Inferior parietal cortex (tissue), 1 donor: ENCODE data around the gene EFCAB6.

ENCODE experiments used
- DNase-seq: peaks from one replicate; pipeline ENCODE4 v3.0.0-alpha.2; 2016; ENCODE audit errors: extremely low spot score

The EFCAB6 gene

DNA sequence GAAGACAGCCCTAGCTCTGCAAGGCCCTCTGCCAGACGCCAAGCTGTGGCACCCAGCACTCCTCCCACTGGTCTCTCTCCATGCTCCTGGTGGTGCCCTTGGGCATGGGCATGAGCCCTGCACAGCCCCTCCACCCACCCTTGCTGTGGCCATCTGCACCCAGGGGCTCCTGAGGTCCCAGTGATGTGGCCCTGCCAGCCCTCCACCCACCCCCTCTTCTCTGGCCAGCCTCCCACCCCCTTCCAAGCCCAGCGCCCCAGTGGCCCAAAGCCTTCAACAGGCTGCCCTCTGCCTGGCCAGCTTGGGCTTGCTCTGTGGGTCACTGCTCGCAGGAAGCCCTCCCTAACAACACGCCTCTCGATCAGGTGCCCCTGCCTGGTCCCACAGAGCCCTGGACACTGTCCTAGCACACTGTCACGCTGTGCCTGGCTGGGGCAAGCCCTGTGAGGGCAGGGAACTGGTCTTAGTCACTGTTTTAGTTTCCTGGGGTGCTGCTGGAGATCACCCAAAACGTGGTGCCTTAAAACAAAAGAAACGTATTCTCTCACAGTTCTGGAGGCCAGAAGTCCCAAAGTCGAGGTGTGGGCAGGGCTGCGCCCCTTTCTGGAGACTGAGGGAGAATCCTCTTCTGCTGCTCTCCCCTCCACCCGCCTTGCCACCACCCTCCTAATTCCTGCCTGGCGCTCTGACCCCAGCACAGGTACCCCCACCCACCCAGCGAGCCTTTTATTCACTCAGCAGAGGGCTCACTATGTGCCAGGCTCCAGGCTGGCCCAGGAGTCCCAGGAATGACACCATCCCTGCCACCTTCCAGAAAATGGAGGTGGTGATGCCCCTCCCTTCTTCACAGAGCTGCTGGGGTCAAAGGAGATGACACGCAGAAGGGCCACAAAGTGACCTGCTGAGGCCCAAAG, 35.5 kb upstream of the EFCAB6 start:
- DNase-seq: no peak

DNA sequence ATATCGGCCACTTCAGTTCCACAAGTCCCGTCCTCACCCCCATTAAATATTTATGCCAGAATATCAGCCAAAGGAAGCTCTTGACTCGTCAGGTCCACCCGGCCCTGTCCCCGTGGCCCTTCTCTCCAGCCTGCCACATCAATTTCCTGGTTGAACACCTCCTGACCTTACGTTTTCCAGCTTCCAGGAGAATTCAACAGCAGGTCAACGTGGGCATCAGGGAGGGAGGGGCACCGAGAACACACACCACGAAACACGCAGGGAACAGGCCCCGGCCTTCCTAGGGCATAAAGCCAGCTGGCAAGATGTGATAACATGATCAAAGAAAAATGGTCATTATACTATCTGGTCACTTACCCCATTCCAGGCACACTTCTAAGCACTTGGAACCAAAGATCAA, 34.9 kb upstream of the EFCAB6 start:
- DNase-seq: no peak

DNA sequence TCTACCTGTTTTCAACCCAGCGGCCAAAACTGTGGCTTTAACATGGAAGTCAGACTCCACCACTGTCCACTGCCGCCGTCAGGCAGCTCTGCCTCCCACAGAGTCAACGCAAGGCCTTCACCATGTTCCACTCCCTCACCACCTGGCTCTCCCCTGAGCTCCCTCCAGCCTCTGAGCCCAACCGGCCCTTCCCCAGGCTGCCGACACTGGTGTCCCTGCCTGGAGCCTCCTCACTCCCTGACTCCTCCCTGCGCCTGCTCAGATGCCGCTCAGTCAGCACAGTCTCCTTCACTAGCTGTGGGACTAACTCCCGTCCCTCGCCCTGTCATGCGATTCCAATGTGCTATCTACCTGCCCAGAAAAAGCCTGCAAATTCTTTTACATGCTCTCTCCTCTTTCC, 33.9 kb upstream of the EFCAB6 start:
- DNase-seq: no peak

GRCh38 chr22:43844560-43845545, 32.7 kb upstream of the EFCAB6 start:
- no peak for DNase-seq

- DNase-seq: no peak
Observed at GRCh38 chr22:43843783-43844530, 31.9 kb upstream of the EFCAB6 start.

DNA sequence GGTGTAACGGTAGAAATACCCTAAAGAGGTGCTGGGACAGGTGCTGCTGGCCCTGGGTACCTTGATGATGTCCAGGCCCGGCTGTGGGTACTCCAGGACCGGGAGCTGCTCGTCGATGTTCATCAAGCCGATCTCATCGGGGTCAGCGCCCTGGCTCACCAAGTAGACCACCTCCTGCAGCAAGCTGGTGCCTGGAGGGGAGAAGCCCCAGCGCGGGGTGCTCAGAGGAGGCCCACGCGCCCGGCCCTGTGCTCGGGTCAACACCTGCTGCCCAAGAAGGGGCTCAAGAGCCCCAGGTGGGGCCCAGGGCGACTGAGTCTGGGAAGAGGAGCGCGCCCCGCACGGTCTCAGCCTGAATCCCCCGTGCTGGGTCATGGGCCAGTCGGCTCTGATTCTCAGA, 29.6 kb upstream of the EFCAB6 start:
- no peak for DNase-seq

DNA sequence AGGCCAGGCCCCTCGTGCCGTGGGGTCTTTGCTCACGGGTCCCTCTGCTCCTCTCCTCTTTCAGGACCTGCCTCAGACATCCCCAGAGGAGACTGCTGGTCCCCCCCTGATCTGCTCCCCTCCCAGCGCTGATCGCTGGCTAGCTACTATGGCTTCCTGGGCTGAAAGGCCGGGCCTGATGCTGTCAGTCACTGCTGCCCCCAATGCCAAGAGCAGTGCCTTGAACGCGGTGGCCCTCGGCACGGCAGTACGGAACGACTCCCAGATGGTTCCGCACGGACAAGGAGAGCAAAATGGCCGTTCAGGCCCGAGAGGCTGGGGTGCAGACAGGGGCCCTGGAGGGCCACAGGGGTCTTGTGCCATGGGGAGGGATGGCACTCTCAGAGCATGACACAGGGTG, 28.7 kb upstream of the EFCAB6 start:
- DNase-seq: no peak

DNA sequence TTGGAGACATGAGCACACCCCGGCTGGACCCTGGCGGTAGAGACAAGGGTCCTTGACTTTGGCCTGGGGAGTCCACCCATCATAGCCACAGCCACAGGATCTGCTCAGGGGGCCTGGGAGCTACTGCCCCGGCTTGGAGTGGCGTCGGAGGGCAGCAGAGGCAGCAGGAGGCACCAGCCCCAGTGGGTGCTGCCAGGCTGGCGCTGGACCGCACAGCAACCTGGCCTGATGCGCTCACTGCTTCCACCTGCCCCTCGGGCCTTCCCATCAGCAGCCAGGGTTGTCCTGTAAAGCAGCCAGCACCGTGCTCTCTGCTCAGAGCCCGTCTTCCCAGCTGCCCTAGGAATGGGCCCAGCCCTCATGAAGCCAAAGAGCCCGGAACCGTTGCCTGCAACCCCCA, 28.3 kb upstream of the EFCAB6 start:
- no peak for DNase-seq

- DNase-seq: no peak
Observed at GRCh38 chr22:43839781-43840180, 27.7 kb upstream of the EFCAB6 start.

DNA sequence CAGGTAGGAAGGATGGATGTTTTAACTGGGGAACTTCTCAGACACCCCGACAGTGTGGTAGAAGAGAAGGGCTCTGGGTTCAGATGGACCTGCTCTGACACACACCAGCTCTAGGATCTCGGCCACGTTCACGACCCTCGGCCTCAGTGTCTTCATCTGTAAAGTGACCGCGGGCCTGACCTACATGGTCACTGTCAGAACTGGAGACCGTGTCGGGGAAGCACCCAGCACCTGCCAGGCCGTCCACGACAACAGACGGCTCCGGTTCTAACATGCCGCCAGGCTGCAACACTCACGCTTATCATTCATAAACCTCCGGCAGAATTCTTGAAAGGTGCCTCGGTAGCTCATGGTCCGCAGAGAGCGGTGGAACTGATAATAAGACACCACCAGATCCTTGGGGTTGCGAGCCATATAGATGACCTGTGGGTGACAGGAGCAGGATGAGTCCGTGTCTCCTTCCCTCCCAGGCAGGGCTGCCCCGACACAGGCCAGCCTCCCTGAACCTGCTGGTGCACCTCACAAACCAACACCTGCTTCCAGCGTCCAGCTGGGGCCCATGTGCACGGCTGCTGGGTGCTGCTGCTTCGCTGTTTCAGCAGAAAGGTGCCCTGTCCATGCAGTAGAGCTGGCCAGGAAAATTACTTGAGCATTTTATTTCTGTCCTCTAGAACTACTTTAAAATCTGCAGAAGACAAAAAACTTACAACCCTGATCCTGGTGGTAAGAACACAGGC, 26.6 kb upstream of the EFCAB6 start:
- no peak for DNase-seq

GRCh38 chr22:43838161-43838560, 26.1 kb upstream of the EFCAB6 start:
- no peak for DNase-seq

DNA sequence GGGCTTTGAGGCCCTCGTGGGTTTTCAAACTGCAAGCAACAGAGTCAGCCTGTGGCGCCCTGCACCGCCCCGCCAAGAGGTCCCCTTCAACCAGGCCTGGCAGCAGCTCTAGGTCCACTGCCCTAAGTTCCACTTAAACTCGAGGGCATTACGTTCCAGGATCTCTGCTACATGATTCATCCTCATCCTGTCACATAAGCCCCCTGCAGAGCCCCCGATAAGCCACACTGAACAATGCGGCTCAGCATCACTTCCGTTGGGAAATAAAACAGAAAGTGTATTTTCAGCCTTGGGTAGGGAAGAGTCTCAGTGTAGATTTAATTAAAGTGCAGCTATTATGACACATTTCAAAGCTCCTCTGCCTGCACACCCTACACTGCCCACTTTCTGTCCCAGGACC, 25.6 kb upstream of the EFCAB6 start:
- no peak for DNase-seq

GRCh38 chr22:43835736-43836135, 23.6 kb upstream of the EFCAB6 start:
- no peak for DNase-seq

DNA sequence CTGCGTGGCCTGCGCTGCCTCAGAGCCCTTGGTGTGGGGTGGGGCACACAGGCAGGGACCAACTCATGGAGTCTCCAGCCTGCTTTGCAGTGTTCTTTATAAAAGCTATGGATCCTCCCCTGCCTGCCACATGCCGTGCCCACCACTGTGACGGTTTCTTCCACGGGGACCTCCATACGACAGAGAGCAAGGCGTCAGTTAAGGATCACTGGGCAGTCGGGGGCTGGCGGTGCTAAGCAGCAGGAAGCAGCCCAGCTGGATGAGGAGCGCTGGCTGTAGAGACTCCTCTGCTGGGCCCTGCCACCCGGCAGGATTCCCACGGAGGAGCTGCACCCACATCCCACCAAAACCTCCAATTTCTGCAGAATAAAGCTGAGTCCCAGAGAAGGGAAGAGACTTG, 23.1 kb upstream of the EFCAB6 start:
- DNase-seq: no peak

GRCh38 chr22:43833286-43834240, 21.5 kb upstream of the EFCAB6 start:
- DNase-seq: no peak

GRCh38 chr22:43832393-43833265, 20.5 kb upstream of the EFCAB6 start:
- no peak for DNase-seq

DNA sequence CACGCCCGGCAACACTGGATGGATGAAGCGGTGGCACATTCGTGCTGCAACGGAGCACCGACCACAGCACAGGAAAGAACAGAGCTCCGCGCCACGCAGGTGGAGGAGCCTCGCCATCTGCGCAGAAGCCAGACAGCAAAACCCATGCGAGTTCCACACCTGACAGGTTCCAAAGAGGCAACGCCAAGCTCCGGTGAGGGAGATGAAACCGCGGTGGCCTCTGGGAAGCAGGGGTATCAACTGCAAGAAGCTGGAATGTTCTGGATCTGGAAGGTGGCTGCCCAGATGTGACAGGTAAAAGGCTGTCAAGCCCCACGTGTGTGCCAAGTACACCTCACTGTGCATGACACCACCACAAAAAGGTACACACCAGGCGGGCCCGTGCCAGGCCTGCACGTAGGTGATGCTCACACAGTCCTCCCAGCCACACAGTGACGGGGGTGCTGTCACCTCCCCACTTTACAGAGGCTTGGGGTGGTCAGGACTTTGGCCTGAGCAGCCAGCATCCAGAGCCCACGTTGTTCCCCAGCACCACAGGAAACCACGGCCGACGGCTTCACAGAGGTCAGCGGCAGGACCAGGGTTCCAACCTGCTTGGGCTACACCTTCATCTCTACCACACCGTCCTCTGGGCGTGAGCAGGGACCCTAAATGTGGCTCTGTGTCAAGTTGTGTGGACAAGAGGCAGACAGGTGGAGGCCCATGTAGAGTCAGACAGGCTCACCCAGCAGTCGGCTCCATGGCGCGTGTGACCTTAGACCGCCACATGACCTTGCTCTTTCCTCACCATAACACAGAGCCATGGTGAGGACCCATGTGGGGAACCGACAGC, 19.7 kb upstream of the EFCAB6 start:
- no peak for DNase-seq

- no peak for DNase-seq
Observed at GRCh38 chr22:43830931-43831560, 18.9 kb upstream of the EFCAB6 start.
